ENCODE results near the gene POGK. TPM values are rescaled to one million over a fixed set of nuclear protein-coding genes. Genes with fewer than 3 reads are reported as not detected.

POGK gene
- total RNA-seq, result 12.3 and 14.5 TPM in 2 replicates

GRCh38 chr1:166838766-166839599 lies at the start of gene POGK:
POGK (plus strand) TSS chr1:166839475; CDS start chr1:166840957, 1,482 bp downstream.

GRCh38 chr1:166875734-166876539 lies 36.7 kb downstream of the POGK start, which contains the start of gene TADA1:
TADA1 (minus strand) TSS chr1:166876264; CDS start chr1:166876233, 31 bp downstream.

Other genes starting within 250 kb of the POGK start
- 7.4 and 7.7 TPM in 2 replicates for gene TADA1, start 36.8 kb downstream of the POGK start, total RNA-seq
- gene ILDR2, start 136.1 kb downstream of the POGK start, total RNA-seq, result 0.05 TPM in 1 of 2 replicates, not detected in the other
- 0.64 TPM in 1 of 2 replicates, not detected in the other for gene MAEL, start 149.8 kb downstream of the POGK start, total RNA-seq

All from cardiac ventricle fibroblast (primary cell).